Naive thymus-derived CD4-positive, alpha-beta T cell (primary cell): ENCODE results near the gene SPEF2. TPM values are rescaled to one million over a fixed set of nuclear protein-coding genes. Genes with fewer than 3 reads are reported as not detected.

Source experiments
- ATAC-seq: fragments of 150-1000 bp; cut with Tn5 transposase; 2 replicates; pipeline ENCODE4 v1.10.0; 2021; ENCODE audit warnings: mild to moderate bottlenecking, moderate library complexity
- CTCF ChIA-PET: fragments of 350-600 bp; sonication (Branson Sonifier 250); formaldehyde crosslinking; loops from one replicate; lab custom pipeline; 2021; ENCODE audit warnings: antibody characterized with exemption; lab: Charles Lee
- POLR2A ChIA-PET: fragments of 350-600 bp; sonication (Branson Sonifier 250); formaldehyde crosslinking; loops from one replicate; lab custom pipeline; 2021; ENCODE audit warnings: antibody characterized with exemption, inconsistent platforms; lab: Charles Lee
- DNase-seq, 9 donors: peaks; one replicate each; pipeline versions ENCODE4 v3.0.0 to v3.0.0-alpha.2; 2020 to 2022; ENCODE audit warnings: mixed read lengths in 1 of 9
- H3K27ac ChIP-seq: one replicate; pipeline ENCODE4 v1.7.0; 2013; ENCODE audit warnings: mild to moderate bottlenecking, low read depth, low read length, moderate library complexity
- H3K27me3 ChIP-seq, 2 donors: one replicate each; pipeline ENCODE4 v1.7.0; 2013; ENCODE audit warnings: low read length in 2 of 2, mild to moderate bottlenecking in 2 of 2, moderate library complexity in 2 of 2; ENCODE audit not compliant: control insufficient read depth in 2 of 2, insufficient read depth in 2 of 2
- H3K36me3 ChIP-seq, 3 experiments: 1 replicate in 2 of 3; 2 replicates in 1 of 3; pipeline ENCODE4 v1.7.0; 2013; ENCODE audit warnings: low read length in 3 of 3, mild to moderate bottlenecking in 3 of 3, moderate library complexity in 1 of 3; ENCODE audit not compliant: insufficient read depth in 3 of 3, control insufficient read depth in 2 of 3
- H3K4me1 ChIP-seq, 2 donors: one replicate each; pipeline ENCODE4 v1.7.0; 2013; ENCODE audit warnings: low read length in 2 of 2, mild to moderate bottlenecking in 2 of 2, moderate library complexity in 1 of 2; ENCODE audit not compliant: control insufficient read depth in 2 of 2, insufficient read depth in 2 of 2
- H3K4me3 ChIP-seq: 2 replicates; pipeline ENCODE4 v1.7.0; 2013; ENCODE audit warnings: mild to moderate bottlenecking, low read length
- H3K9me3 ChIP-seq, 3 experiments: 1 replicate in 2 of 3; 2 replicates in 1 of 3; pipeline ENCODE4 v1.7.0; 2013; ENCODE audit warnings: low read length in 3 of 3; ENCODE audit not compliant: control insufficient read depth in 2 of 3
- H3K27ac Mint-ChIP-seq, 9 donors: one replicate each; pipeline ENCODE4 v1.8.0; 2020 to 2022; ENCODE audit warnings: mixed read lengths in 9 of 9, mild to moderate bottlenecking in 8 of 9, moderate library complexity in 5 of 9, inconsistent platforms in 2 of 9
- H3K27me3 Mint-ChIP-seq, 5 donors: one replicate each; pipeline ENCODE4 v1.8.0; 2021 to 2022; ENCODE audit warnings: mixed read lengths in 5 of 5, mild to moderate bottlenecking in 1 of 5
- H3K36me3 Mint-ChIP-seq, 5 donors: one replicate each; pipeline ENCODE4 v1.8.0; 2020 to 2022; ENCODE audit warnings: mixed read lengths in 5 of 5, mild to moderate bottlenecking in 3 of 5, inconsistent platforms in 1 of 5
- H3K4me1 Mint-ChIP-seq, 7 donors: one replicate each; pipeline ENCODE4 v1.8.0; 2020 to 2022; ENCODE audit warnings: mixed read lengths in 7 of 7, mild to moderate bottlenecking in 3 of 7, inconsistent platforms in 1 of 7
- H3K4me3 Mint-ChIP-seq, 10 donors: one replicate each; pipeline ENCODE4 v1.8.0; 2020 to 2022; ENCODE audit warnings: mild to moderate bottlenecking in 10 of 10, mixed read lengths in 10 of 10, moderate library complexity in 6 of 10, inconsistent platforms in 2 of 10
- H3K9me3 Mint-ChIP-seq, 11 donors: one replicate each; pipeline ENCODE4 v1.8.0; 2020 to 2022; ENCODE audit warnings: mixed read lengths in 11 of 11, mild to moderate bottlenecking in 4 of 11, inconsistent platforms in 1 of 11, moderate library complexity in 1 of 11
- intact Hi-C, 2 donors: fragments of 100-400 bp; cut with micrococcal nuclease; formaldehyde crosslinking; loops; one replicate each; pipeline ENCODE4 v1.15.1; 2023
- polyA plus RNA-seq, 2 donors: library from polyadenylated mRNA; unstranded; fragments of 300-500 nt; fragmentation: Illumina TruSeq; gene quantifications; one replicate each; pipeline ENCODE4 v1.2.3, GENCODE V29; 2021
- total RNA-seq, 6 experiments: library from RNA in 5 of 6; stranded (reverse) in 5 of 6; gene quantifications; 1 replicate in 5 of 6; 2 replicates in 1 of 6; pipeline ENCODE4 v1.2.3 and lab custom pipeline; 2021 to 2026

SPEF2 gene
- total and polyA plus RNA-seq, 7 experiments from 2014 or later, result 5.5 to 13.5 (median 7.7) TPM

DNA sequence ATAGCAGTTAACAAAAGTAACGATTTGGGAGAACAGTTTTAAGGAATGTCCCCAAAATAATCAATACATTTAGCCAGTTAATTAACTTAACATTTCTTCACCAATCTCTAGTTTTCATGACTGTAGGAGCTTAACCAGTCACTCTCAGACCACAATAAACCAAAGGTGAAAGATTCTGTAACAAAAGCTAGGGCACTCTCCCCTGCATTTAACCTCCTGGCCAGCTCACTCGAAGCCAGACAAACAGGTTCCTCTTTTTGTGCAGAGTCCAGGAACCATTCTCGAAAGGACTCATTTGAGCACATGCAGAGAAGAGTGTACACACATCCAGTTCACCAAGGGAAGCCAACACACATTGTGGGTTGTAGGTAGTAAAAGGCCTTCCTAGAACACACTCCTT is 245.5 kb downstream of the SPEF2 start:
- ChIA-PET POLR2A (interaction anchor here (1.0 to 18.2 kb wide), 13 partner anchors 5 to 212 kb away, joined by 3 to 1069 read pairs (median 10); partner anchors contain the start of gene IL7R), CTCF (interaction anchor here (0.6 to 7.1 kb wide), 8 partner anchors 41 to 212 kb away, joined by 3 to 61 read pairs (median 4); no protein-coding TSS in a partner anchor)
- ATAC-seq (no peak), DNase-seq (no peak)
- no peaks in the 10 kb centered on the region for H3K9me3 ChIP-seq
- peaks cover 73 to 95% (median 92%) of the 10 kb centered on the region in 5 donors for H3K36me3 Mint-ChIP-seq
- intact Hi-C loops, result no loop called here
- H3K4me3 Mint-ChIP-seq, result peak overlapping the region; percentile 87 to 99 (median 94)
- peak overlapping the region; percentile 80 for H3K4me3 ChIP-seq
- H3K9me3 Mint-ChIP-seq, result peaks cover 0 to 7% (median 2%) of the 10 kb centered on the region in 11 donors
- H3K27me3 Mint-ChIP-seq, result no peaks in the 10 kb centered on the region
- H3K4me1 Mint-ChIP-seq, result peaks cover 20 to 81% (median 76%) of the 10 kb centered on the region in 7 donors
- H3K27me3 ChIP-seq, result no peaks in the 10 kb centered on the region
- H3K36me3 ChIP-seq, result peaks cover 59 to 77% (median 71%) of the 10 kb centered on the region in 3 experiments
- peaks cover 34 to 45% of the 10 kb centered on the region in 2 donors for H3K4me1 ChIP-seq
- H3K27ac ChIP-seq, result peak overlapping the region; percentile 98
- H3K27ac Mint-ChIP-seq, result peak overlapping the region; percentile 47 to 99 (median 95)

Other genes with a start within 250 kb of the SPEF2 start
- gene IL7R, start 239.0 kb downstream of the SPEF2 start, total RNA-seq, result 1,000 to 10,000 TPM in 2 of 5 experiments, 100 to 1,000 TPM in 3; 341 to 1,298 (median 608) TPM
- 100 to 1,000 TPM; 690 to 965 TPM for gene IL7R, start 239.0 kb downstream of the SPEF2 start, polyA plus RNA-seq